Panc1 (cell line): ENCODE data around the gene GALNTL6. TPM values are rescaled to one million over a fixed set of nuclear protein-coding genes. Genes with fewer than 3 reads are reported as not detected.

ENCODE experiments used
- ATAC-seq: fragments of 200-7000 bp; cut with Tn5 transposase; 2 replicates; pipeline ENCODE4 v1.9.1; 2020; ENCODE audit warnings: mild to moderate bottlenecking, moderate library complexity
- BruUV-seq: library from RNA; stranded (reverse); fragments of 400-500 nt; replicated peaks from 2 replicates; lab custom pipeline; 2021; lab: Mats Ljungman, UMichigan
- CTCF ChIA-PET: fragments of 300-600 bp; sonication (Branson Sonifier 250); formaldehyde crosslinking; loops from one replicate; lab custom pipeline; 2022; ENCODE audit warnings: antibody characterized with exemption; lab: Charles Lee
- POLR2A ChIA-PET: fragments of 300-600 bp; sonication (Branson Sonifier 250); formaldehyde crosslinking; loops from one replicate; lab custom pipeline; 2022; ENCODE audit warnings: antibody characterized with exemption; lab: Charles Lee
- DNase-seq: peaks from one replicate; pipeline ENCODE4 v3.0.0-alpha.2; 2010; ENCODE audit warnings: low read depth, low spot score
- H3K27ac ChIP-seq: 2 replicates; pipeline ENCODE4 v1.5.1; 2011; ENCODE audit warnings: mild to moderate bottlenecking, low read length, inconsistent platforms
- H3K27me3 ChIP-seq: fragments of 200-500 bp; sonication (Bioruptor generic); 2 replicates; pipeline ENCODE4 v1.6.0; 2014; ENCODE audit warnings: low read length, inconsistent platforms; ENCODE audit not compliant: control insufficient read depth, insufficient read depth
- H3K36me3 ChIP-seq: fragments of 200-500 bp; sonication (Bioruptor generic); 2 replicates; pipeline ENCODE4 v1.5.1; 2014; ENCODE audit warnings: inconsistent platforms, mild to moderate bottlenecking, low read length, moderate library complexity; ENCODE audit not compliant: control insufficient read depth, insufficient read depth
- H3K4me1 ChIP-seq: 2 replicates; pipeline ENCODE4 v1.5.1; 2011; ENCODE audit warnings: inconsistent platforms, mild to moderate bottlenecking, low read length, moderate library complexity; ENCODE audit not compliant: control insufficient read depth, insufficient read depth
- H3K4me3 ChIP-seq, 2 experiments: 2 replicates each; pipeline ENCODE4 v1.5.1; 2011 to 2012; ENCODE audit warnings: low read depth in 2 of 2, low read length in 2 of 2, mild to moderate bottlenecking in 2 of 2, inconsistent platforms in 1 of 2, moderate library complexity in 1 of 2
- H3K9me3 ChIP-seq: fragments of 200-500 bp; sonication (Bioruptor generic); 2 replicates; pipeline ENCODE4 v1.5.1; 2014; ENCODE audit warnings: low read depth, mild to moderate bottlenecking, inconsistent platforms, low read length, moderate library complexity; ENCODE audit not compliant: control insufficient read depth, insufficient read depth
- POLR2AphosphoS5 ChIP-seq: IDR thresholded peaks from 2 replicates; pipeline ENCODE4 v1.6.1; 2012; ENCODE audit warnings: mild to moderate bottlenecking, low read depth, low read length, moderate library complexity
- SIN3A ChIP-seq: IDR thresholded peaks from 2 replicates; pipeline ENCODE4 v1.6.1; 2012; ENCODE audit warnings: low read depth, mild to moderate bottlenecking, low read length, moderate library complexity, borderline replicate concordance; ENCODE audit not compliant: insufficient read depth
- TCF7L2 ChIP-seq: IDR thresholded peaks from 2 replicates; pipeline ENCODE4 v1.6.1; 2011; ENCODE audit warnings: mild to moderate bottlenecking, low read depth, low read length, inconsistent platforms
- in situ Hi-C: cut with HindIII; loops from 2 replicates; pipeline ENCODE4 v1.10.0; 2016; ENCODE audit warnings: low sequenced_read_pairs, low pct_unique_long_range_greater_than_20kb
- intact Hi-C: fragments of 100-400 bp; cut with micrococcal nuclease; formaldehyde crosslinking; loops from one replicate; pipeline ENCODE4 v1.10.0; 2022; ENCODE audit not compliant: unreplicated experiment
- total RNA-seq: library from RNA; stranded (reverse); gene quantifications from one replicate; pipeline ENCODE4 v1.2.1, GENCODE V29; 2021; ENCODE audit not compliant: unreplicated experiment
- TF ChIP-seq, protein P1 (sequence below), 2 experiments: IDR thresholded peaks; 2 replicates each; pipeline ENCODE4 v1.6.1; 2011 to 2012; ENCODE audit warnings: low read depth in 2 of 2, control low read depth in 1 of 2, low read length in 1 of 2, mild to moderate bottlenecking in 1 of 2, moderate library complexity in 1 of 2; ENCODE audit not compliant: insufficient read depth in 1 of 2
- TF ChIP-seq, protein P2 (sequence below): fragments of 450-650 bp; IDR thresholded peaks from 2 replicates; pipeline ENCODE4 v1.5.1; 2017; ENCODE audit warnings: mild to moderate bottlenecking

The GALNTL6 gene
- total RNA-seq, 1 experiment from 2014 or later, result not detected

DNA sequence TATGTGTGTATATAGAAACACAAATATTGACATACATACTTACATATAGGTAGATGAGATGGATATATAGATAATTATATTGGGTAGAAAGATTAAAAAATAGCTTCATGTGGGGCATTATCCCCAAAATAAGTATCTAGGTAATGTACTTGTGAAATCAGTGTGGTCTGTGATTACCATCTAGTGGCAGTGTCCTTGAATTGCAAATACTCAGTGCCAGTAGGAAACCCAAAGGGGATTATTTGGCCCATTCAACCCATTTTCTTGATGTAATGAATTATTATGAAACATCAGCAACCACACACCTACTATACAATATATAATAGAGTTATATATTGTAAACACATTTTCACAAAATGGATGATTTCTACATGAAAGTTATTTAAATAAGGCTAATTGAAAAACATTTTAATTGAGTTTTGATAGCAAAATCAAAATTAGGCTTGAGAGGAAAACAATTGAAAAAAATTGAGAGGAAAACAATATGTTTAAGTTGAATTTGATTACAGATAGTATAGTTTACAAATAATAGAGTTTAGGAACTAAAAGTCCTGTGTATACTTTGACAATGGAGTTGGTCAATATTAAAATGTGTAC, 389.4 kb downstream of the GALNTL6 start:
- intact Hi-C loops, result no loop called here
- DNase-seq (peak; percentile 10), ATAC-seq (no peak)
- Histone ChIP-seq H3K27ac (no peak overlapping the region), H3K36me3 (no peaks in the 10 kb centered on the region), H3K4me1 (no peaks in the 10 kb centered on the region), H3K27me3 (no peaks in the 10 kb centered on the region), H3K4me3 (no peak overlapping the region), H3K9me3 (no peaks in the 10 kb centered on the region)
- TF ChIP-seq POLR2AphosphoS5 (no peak), SIN3A (no peak), TCF7L2 (no peak)
- TF ChIP-seq, protein P1, sequence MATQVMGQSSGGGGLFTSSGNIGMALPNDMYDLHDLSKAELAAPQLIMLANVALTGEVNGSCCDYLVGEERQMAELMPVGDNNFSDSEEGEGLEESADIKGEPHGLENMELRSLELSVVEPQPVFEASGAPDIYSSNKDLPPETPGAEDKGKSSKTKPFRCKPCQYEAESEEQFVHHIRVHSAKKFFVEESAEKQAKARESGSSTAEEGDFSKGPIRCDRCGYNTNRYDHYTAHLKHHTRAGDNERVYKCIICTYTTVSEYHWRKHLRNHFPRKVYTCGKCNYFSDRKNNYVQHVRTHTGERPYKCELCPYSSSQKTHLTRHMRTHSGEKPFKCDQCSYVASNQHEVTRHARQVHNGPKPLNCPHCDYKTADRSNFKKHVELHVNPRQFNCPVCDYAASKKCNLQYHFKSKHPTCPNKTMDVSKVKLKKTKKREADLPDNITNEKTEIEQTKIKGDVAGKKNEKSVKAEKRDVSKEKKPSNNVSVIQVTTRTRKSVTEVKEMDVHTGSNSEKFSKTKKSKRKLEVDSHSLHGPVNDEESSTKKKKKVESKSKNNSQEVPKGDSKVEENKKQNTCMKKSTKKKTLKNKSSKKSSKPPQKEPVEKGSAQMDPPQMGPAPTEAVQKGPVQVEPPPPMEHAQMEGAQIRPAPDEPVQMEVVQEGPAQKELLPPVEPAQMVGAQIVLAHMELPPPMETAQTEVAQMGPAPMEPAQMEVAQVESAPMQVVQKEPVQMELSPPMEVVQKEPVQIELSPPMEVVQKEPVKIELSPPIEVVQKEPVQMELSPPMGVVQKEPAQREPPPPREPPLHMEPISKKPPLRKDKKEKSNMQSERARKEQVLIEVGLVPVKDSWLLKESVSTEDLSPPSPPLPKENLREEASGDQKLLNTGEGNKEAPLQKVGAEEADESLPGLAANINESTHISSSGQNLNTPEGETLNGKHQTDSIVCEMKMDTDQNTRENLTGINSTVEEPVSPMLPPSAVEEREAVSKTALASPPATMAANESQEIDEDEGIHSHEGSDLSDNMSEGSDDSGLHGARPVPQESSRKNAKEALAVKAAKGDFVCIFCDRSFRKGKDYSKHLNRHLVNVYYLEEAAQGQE (IDR thresholded peaks at IDR 0.05; ENCODE audit: insufficient read depth in 1 of 2, low read depth in 2 of 2, low read length in 1 of 2), result no peak
- TF ChIP-seq, protein P2, sequence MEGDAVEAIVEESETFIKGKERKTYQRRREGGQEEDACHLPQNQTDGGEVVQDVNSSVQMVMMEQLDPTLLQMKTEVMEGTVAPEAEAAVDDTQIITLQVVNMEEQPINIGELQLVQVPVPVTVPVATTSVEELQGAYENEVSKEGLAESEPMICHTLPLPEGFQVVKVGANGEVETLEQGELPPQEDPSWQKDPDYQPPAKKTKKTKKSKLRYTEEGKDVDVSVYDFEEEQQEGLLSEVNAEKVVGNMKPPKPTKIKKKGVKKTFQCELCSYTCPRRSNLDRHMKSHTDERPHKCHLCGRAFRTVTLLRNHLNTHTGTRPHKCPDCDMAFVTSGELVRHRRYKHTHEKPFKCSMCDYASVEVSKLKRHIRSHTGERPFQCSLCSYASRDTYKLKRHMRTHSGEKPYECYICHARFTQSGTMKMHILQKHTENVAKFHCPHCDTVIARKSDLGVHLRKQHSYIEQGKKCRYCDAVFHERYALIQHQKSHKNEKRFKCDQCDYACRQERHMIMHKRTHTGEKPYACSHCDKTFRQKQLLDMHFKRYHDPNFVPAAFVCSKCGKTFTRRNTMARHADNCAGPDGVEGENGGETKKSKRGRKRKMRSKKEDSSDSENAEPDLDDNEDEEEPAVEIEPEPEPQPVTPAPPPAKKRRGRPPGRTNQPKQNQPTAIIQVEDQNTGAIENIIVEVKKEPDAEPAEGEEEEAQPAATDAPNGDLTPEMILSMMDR, result peak; percentile 58; the same call in 1 of the 2 replicates
- POLR2A ChIA-PET, result interaction anchor here (0.6 kb wide), 1 partner anchor 293 kb away, joined by 3 read pairs; no protein-coding TSS in a partner anchor
- no TSS peak for BruUV-seq
- CTCF ChIA-PET, result no interaction called here
- in situ Hi-C loops, result no loop called here

DNA sequence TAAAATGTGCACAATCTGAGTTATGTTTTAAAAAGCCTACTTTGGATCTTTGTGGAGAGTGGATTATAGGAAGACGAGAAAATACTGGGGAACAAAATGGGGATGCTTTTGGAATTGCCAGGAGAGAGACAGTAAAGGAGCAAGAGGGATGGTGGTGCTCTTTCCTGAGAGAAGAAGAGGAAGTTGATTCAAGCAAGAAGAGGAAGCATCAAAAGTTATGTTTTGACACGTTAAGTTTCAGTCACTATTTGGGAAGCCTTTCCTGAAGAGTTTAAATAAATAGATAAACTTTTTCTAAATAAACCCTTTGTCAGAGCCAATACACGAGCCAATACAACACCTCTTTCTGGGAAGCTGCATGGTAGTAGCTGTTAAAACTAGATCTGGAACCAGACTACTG, 394.1 kb downstream of the GALNTL6 start:
- ChIA-PET POLR2A (no interaction called here), CTCF (no interaction called here)
- ATAC-seq, result no peak
- no peaks in the 10 kb centered on the region for H3K36me3 ChIP-seq
- intact Hi-C loops, result no loop called here
- H3K9me3 ChIP-seq, result no peaks in the 10 kb centered on the region
- TF ChIP-seq, protein P2, result no peak
- no peak for TF ChIP-seq SIN3A
- TF ChIP-seq TCF7L2, result no peak
- TF ChIP-seq POLR2AphosphoS5, result no peak
- TF ChIP-seq, protein P1 (IDR thresholded peaks at IDR 0.05; ENCODE audit: insufficient read depth in 1 of 2, low read depth in 2 of 2, low read length in 1 of 2), result no peak
- DNase-seq, result no peak
- BruUV-seq, result no TSS peak
- H3K27me3 ChIP-seq, result no peaks in the 10 kb centered on the region
- in situ Hi-C loops, result no loop called here
- H3K27ac ChIP-seq, result no peak overlapping the region
- no peaks in the 10 kb centered on the region for H3K4me1 ChIP-seq
- no peak overlapping the region for H3K4me3 ChIP-seq
